ENCODE measurements around the gene CDH4. TPM values are rescaled to one million over a fixed set of nuclear protein-coding genes. Genes with fewer than 3 reads are reported as not detected.

CDH4 gene
- total and polyA plus RNA-seq, 4 experiments from 2014 or later, result 0.39 to 1.1 (median 0.41) TPM; not detected in 1

DNA sequence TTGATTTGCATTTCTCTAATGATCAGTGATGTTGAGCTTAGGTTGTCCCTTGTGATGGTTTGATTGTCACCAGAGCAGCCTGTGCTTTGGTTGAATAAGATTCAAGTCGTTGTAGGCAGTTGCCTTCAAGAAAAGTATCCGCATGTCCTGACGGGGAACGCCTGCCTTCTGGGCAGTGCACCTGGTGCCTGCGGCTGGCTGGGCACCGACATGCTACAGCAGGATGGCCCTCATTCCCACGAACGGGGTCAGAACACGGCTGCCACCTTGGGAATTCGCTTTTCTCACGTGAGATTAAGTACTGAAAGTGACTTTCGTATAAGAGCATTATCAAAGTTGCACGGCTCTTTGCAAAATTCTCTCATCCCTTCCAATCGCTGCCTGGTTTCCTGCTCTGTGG is 78.4 kb downstream of the CDH4 start:
- Mint-ChIP-seq H3K27ac (no peak overlapping the region), H3K4me3 (no peak overlapping the region), H3K4me1 (no peaks in the 10 kb centered on the region), H3K9me3 (peaks cover 0 to 2% (median 0%) of the 10 kb centered on the region in 8 donors), H3K27me3 (no peaks in the 10 kb centered on the region), H3K36me3 (no peaks in the 10 kb centered on the region)
- no peaks in the 10 kb centered on the region for H3K36me3 ChIP-seq (ENCODE audit: insufficient read depth, low read length)
- no peak overlapping the region for H3K4me3 ChIP-seq (ENCODE audit: low read length in 2 of 2)
- no peaks in the 10 kb centered on the region for H3K4me1 ChIP-seq (ENCODE audit: insufficient read depth, low read length)
- DNase-seq, result no peak
- intact Hi-C loops (cut with micrococcal nuclease), result no loop called here
- H3K27ac ChIP-seq (ENCODE audit: low read depth, low read length), result no peak overlapping the region
- ChIA-PET CTCF (ENCODE audit: partially characterized antibody) (no interaction called here), POLR2A (ENCODE audit: partially characterized antibody) (no interaction called here)
- no peaks in the 10 kb centered on the region for H3K27me3 ChIP-seq (ENCODE audit: insufficient read depth, low read length)
- H3K9me3 ChIP-seq (ENCODE audit: control insufficient read depth in 1 of 2, low read length in 2 of 2), result no peaks in the 10 kb centered on the region

DNA sequence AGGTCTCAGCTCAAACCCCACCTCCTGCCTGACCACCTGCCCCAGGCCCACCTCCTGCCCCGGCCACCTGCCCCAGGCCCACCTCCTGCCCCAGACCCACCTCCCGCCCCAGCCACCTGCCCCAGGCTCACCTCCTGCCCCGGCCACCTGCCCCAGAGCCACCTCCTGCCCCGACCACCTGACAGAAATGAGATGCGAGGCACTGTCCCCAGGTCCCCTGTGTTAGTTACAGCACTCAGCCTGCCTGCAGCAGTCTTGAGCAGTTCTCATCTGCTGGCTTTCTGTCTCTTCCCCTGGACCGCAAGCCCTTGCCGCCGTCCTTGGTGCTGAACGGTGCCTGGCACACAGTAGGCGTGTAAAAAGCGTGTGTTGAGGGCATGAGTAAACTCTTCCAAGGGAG is 79.5 kb downstream of the CDH4 start:
- DNase-seq, result no peak
- Histone ChIP-seq H3K4me1 (ENCODE audit: insufficient read depth, low read length) (no peaks in the 10 kb centered on the region), H3K4me3 (ENCODE audit: low read length in 2 of 2) (no peak overlapping the region), H3K9me3 (ENCODE audit: control insufficient read depth in 1 of 2, low read length in 2 of 2) (no peaks in the 10 kb centered on the region), H3K36me3 (ENCODE audit: insufficient read depth, low read length) (no peaks in the 10 kb centered on the region), H3K27me3 (ENCODE audit: insufficient read depth, low read length) (no peaks in the 10 kb centered on the region), H3K27ac (ENCODE audit: low read depth, low read length) (no peak overlapping the region)
- intact Hi-C loops (cut with micrococcal nuclease), result no loop called here
- Mint-ChIP-seq H3K4me1 (no peaks in the 10 kb centered on the region), H3K4me3 (no peak overlapping the region), H3K27me3 (no peaks in the 10 kb centered on the region), H3K27ac (no peak overlapping the region), H3K9me3 (peaks cover 0 to 2% (median 0%) of the 10 kb centered on the region in 8 donors), H3K36me3 (no peaks in the 10 kb centered on the region)
- CTCF ChIA-PET (ENCODE audit: partially characterized antibody), result no interaction called here
- POLR2A ChIA-PET (ENCODE audit: partially characterized antibody), result no interaction called here

DNA sequence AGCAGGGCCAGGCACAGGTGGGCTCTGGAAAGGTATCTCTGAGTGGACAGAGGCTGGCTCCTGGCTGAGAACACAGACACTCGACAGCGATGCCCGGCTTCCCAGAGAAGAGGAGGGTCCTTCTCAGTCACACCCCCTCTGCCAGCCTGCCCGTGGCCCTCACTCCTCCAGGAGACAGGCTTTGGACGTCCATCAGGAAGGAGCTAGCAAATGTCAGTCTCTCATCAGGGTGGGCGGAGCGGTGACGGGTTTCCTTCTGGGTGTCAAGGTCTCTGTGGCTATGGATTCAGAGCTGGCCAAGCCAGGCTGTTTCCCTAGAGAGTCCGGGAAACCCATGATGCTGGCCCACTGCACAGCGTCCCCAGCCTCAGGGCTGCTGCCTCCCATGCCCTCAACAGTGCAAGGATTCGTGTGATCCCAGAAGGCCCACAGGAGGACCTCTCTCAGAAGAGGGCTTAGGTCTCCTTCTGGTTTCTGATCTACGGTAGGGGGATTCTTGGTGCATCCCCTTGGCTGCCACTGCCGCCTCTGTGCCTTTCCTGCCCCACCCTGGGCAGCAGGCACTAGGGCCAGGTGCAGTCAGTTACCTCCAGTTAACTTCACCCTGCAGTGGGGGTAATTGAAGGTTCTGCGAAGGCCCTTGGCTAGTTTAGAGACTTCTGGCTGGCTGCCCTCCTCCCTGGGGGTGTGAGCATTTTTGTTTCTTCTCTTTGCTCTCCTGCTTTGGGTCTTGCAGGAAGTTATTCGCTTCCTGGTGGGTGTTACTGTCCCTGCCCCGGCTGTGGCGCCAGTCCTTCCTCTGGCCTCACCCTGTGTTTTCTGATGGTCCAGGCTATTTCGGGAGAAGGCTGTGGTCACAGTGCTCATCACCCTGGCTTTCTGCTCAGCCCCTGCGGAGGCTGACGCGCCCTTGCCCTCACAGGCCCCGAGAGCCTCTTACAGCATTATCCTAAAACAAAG is 80.2 kb downstream of the CDH4 start:
- ChIA-PET POLR2A (ENCODE audit: partially characterized antibody) (no interaction called here), CTCF (ENCODE audit: partially characterized antibody) (no interaction called here)
- DNase-seq, result no peak
- Mint-ChIP-seq H3K36me3 (no peaks in the 10 kb centered on the region), H3K27ac (no peak overlapping the region), H3K4me1 (no peaks in the 10 kb centered on the region), H3K27me3 (no peaks in the 10 kb centered on the region), H3K9me3 (peaks cover 0 to 4% (median 0%) of the 10 kb centered on the region in 8 donors), H3K4me3 (no peak overlapping the region)
- H3K36me3 ChIP-seq (ENCODE audit: insufficient read depth, low read length), result no peaks in the 10 kb centered on the region
- no peaks in the 10 kb centered on the region for H3K27me3 ChIP-seq (ENCODE audit: insufficient read depth, low read length)
- intact Hi-C loops (cut with micrococcal nuclease), result no loop called here
- H3K27ac ChIP-seq (ENCODE audit: low read depth, low read length), result no peak overlapping the region
- H3K4me3 ChIP-seq (ENCODE audit: low read length in 2 of 2), result no peak overlapping the region
- no peaks in the 10 kb centered on the region for H3K4me1 ChIP-seq (ENCODE audit: insufficient read depth, low read length)
- H3K9me3 ChIP-seq (ENCODE audit: control insufficient read depth in 1 of 2, low read length in 2 of 2), result no peaks in the 10 kb centered on the region

DNA sequence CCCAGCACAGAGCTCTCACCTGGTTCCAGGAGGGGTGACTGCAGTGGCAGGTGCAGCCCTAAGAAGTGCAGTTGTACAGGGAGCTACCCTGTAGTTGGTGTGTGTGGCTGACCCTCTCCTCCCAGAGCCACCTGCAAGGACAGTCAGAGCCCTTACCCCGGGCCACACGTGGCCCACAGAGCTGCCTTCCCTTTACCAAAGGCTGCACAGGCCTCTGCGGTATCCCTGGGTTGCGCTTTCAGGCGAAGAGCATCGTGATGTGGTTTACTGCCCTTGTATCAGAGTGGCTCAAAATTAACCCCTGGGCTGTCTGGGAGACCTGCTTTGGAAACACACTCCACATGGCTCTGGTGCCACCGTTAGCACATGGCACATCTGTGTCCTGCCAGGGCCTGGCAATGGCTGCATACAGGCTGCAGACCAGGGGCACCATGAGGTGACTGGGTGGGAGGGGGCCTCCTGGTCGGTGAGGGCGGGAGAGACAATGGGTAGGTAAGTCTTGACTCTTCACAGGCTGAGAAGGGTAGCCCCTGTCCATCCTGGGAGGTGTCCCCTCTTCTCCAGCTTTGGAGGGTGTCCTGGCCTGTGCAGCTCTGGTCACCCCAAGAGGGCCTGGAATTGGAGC is 81.5 kb downstream of the CDH4 start:
- Mint-ChIP-seq H3K36me3 (no peaks in the 10 kb centered on the region), H3K27me3 (no peaks in the 10 kb centered on the region), H3K4me1 (no peaks in the 10 kb centered on the region), H3K9me3 (peaks cover 0 to 4% (median 0%) of the 10 kb centered on the region in 8 donors), H3K27ac (no peak overlapping the region), H3K4me3 (no peak overlapping the region)
- Histone ChIP-seq H3K27ac (ENCODE audit: low read depth, low read length) (no peak overlapping the region), H3K4me3 (ENCODE audit: low read length in 2 of 2) (no peak overlapping the region), H3K4me1 (ENCODE audit: insufficient read depth, low read length) (no peaks in the 10 kb centered on the region), H3K27me3 (ENCODE audit: insufficient read depth, low read length) (no peaks in the 10 kb centered on the region), H3K36me3 (ENCODE audit: insufficient read depth, low read length) (no peaks in the 10 kb centered on the region), H3K9me3 (ENCODE audit: control insufficient read depth in 1 of 2, low read length in 2 of 2) (no peaks in the 10 kb centered on the region)
- DNase-seq, result no peak
- ChIA-PET CTCF (ENCODE audit: partially characterized antibody) (no interaction called here), POLR2A (ENCODE audit: partially characterized antibody) (no interaction called here)
- intact Hi-C loops (cut with micrococcal nuclease), result no loop called here

DNA sequence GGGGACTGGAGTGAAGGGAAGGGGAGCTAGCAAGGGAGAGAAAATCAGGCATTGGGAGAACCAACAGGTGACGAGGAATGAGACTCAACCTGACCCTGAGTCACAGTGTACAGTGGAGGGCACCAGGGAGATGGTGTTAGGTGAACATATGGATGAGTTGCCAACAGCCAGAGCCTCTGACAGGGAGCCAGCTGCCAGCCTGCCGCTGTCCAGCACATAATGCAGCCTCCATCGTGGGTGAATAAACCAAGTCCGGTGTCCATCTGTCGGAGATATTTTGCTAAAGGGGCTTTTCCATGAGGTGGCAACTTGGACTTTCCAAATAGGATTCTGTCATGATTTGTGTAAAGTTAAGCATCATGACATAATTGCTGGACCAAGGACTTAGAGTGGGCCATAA is 88.1 kb downstream of the CDH4 start:
- H3K4me3 Mint-ChIP-seq, result no peak overlapping the region
- no peaks in the 10 kb centered on the region for H3K36me3 Mint-ChIP-seq
- no peak overlapping the region for H3K27ac ChIP-seq (ENCODE audit: low read depth, low read length)
- no peak for DNase-seq
- POLR2A ChIA-PET (ENCODE audit: partially characterized antibody), result no interaction called here
- CTCF ChIA-PET (ENCODE audit: partially characterized antibody), result no interaction called here
- H3K27ac Mint-ChIP-seq, result no peak overlapping the region
- no peaks in the 10 kb centered on the region for H3K36me3 ChIP-seq (ENCODE audit: insufficient read depth, low read length)
- H3K4me1 ChIP-seq (ENCODE audit: insufficient read depth, low read length), result no peaks in the 10 kb centered on the region
- peaks cover 0 to 5% of the 10 kb centered on the region in 2 donors for H3K27me3 Mint-ChIP-seq
- no peaks in the 10 kb centered on the region for H3K4me1 Mint-ChIP-seq
- no peaks in the 10 kb centered on the region for H3K27me3 ChIP-seq (ENCODE audit: insufficient read depth, low read length)
- H3K9me3 Mint-ChIP-seq, result peaks cover 0 to 4% (median 0%) of the 10 kb centered on the region in 8 donors
- no peaks in the 10 kb centered on the region for H3K9me3 ChIP-seq (ENCODE audit: control insufficient read depth in 1 of 2, low read length in 2 of 2)
- intact Hi-C loops (cut with micrococcal nuclease), result no loop called here
- no peak overlapping the region for H3K4me3 ChIP-seq (ENCODE audit: low read length in 2 of 2)

DNA sequence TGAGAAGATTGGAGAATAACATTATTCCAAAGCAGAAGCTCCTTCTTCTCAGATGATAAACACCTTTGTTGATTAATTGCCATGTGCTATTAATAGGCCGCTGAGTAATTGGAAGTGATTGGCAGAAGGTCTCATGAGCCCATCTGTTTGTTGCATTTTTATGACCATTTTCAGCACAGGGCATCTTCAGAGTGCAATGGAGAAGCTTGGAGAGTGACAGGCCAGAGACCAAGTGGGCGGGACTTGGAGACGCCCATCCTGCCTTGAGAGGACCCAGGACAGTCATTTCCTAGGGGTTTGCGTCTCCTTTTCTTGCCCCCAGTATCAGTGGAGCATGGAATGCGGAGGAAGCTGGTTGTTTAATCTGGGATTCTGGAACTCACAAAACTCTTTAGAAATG is 89.5 kb downstream of the CDH4 start:
- ChIA-PET POLR2A (ENCODE audit: partially characterized antibody) (no interaction called here), CTCF (ENCODE audit: partially characterized antibody) (no interaction called here)
- peaks cover 3 to 5% of the 10 kb centered on the region in 2 donors for H3K27me3 Mint-ChIP-seq
- H3K9me3 ChIP-seq (ENCODE audit: control insufficient read depth in 1 of 2, low read length in 2 of 2), result no peaks in the 10 kb centered on the region
- H3K4me1 ChIP-seq (ENCODE audit: insufficient read depth, low read length), result no peaks in the 10 kb centered on the region
- intact Hi-C loops (cut with micrococcal nuclease), result no loop called here
- no peaks in the 10 kb centered on the region for H3K4me1 Mint-ChIP-seq
- no peaks in the 10 kb centered on the region for H3K36me3 Mint-ChIP-seq
- no peaks in the 10 kb centered on the region for H3K36me3 ChIP-seq (ENCODE audit: insufficient read depth, low read length)
- no peaks in the 10 kb centered on the region for H3K27me3 ChIP-seq (ENCODE audit: insufficient read depth, low read length)
- H3K9me3 Mint-ChIP-seq, result peaks cover 0 to 6% (median 0%) of the 10 kb centered on the region in 8 donors
- no peak for DNase-seq
- no peak overlapping the region for H3K4me3 Mint-ChIP-seq
- no peak overlapping the region for H3K27ac ChIP-seq (ENCODE audit: low read depth, low read length)
- H3K27ac Mint-ChIP-seq, result no peak overlapping the region
- H3K4me3 ChIP-seq (ENCODE audit: low read length in 2 of 2), result no peak overlapping the region

DNA sequence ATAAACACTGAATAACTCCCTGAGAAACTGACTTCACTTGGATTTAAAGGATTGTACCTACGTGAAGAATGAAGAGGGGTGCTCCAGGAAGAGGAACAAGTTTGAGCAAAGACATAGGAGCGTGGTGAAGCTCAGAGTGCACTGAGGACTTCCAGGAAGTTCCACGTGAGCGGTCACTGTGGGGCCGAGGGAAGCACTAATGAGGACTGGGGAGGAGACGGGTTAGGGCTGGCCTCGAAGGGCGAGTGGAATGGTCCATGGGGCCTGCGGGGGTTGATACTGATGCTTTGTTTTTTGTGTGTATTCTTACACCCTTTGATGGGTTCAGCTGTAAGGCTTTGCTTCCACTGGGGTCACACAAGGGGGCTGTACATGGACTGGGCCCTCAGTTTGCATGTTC is 91.9 kb downstream of the CDH4 start:
- ChIA-PET CTCF (ENCODE audit: partially characterized antibody) (no interaction called here), POLR2A (ENCODE audit: partially characterized antibody) (no interaction called here)
- H3K27me3 ChIP-seq (ENCODE audit: insufficient read depth, low read length), result no peaks in the 10 kb centered on the region
- no peaks in the 10 kb centered on the region for H3K9me3 ChIP-seq (ENCODE audit: control insufficient read depth in 1 of 2, low read length in 2 of 2)
- no peak overlapping the region for H3K4me3 ChIP-seq (ENCODE audit: low read length in 2 of 2)
- no peak overlapping the region for H3K27ac ChIP-seq (ENCODE audit: low read depth, low read length)
- no peaks in the 10 kb centered on the region for H3K36me3 ChIP-seq (ENCODE audit: insufficient read depth, low read length)
- no peak for DNase-seq
- intact Hi-C loops (cut with micrococcal nuclease), result no loop called here
- H3K4me1 ChIP-seq (ENCODE audit: insufficient read depth, low read length), result no peaks in the 10 kb centered on the region
- H3K36me3 Mint-ChIP-seq, result no peaks in the 10 kb centered on the region
- no peak overlapping the region for H3K27ac Mint-ChIP-seq
- H3K4me3 Mint-ChIP-seq, result no peak overlapping the region
- peaks cover 0 to 5% (median 0%) of the 10 kb centered on the region in 8 donors for H3K9me3 Mint-ChIP-seq
- H3K4me1 Mint-ChIP-seq, result no peaks in the 10 kb centered on the region
- peaks cover 3 to 5% of the 10 kb centered on the region in 2 donors for H3K27me3 Mint-ChIP-seq
